ENCODE data around the gene EGR1.

The EGR1 gene

GRCh38 chr5:138465261-138466124 is at the start of gene EGR1:
EGR1 (plus strand) TSS chr5:138465479; CDS start chr5:138465762, 283 bp downstream.
- DNase-seq = peak; percentile 86 to 96

GRCh38 chr5:138418444-138418843 is 46.8 kb upstream of the EGR1 start:
- DNase-seq = no peak

GRCh38 chr5:138425079-138425478 is 40.2 kb upstream of the EGR1 start:
- DNase-seq = no peak

- DNase-seq = no peak
Observed at GRCh38 chr5:138435943-138436342, 29.3 kb upstream of the EGR1 start.

GRCh38 chr5:138438003-138438723 is 27.1 kb upstream of the EGR1 start:
- DNase-seq = no peak

GRCh38 chr5:138438724-138439476 is 26.4 kb upstream of the EGR1 start, which contains the start of gene REEP2:
REEP2 (plus strand) TSS chr5:138439057; CDS start chr5:138439209, 152 bp downstream.
- DNase-seq = peak; percentile 62 to 67

- no peak for DNase-seq
Observed at GRCh38 chr5:138439477-138440158, 25.7 kb upstream of the EGR1 start.

GRCh38 chr5:138440159-138441073 is 24.9 kb upstream of the EGR1 start:
- DNase-seq = no peak

GRCh38 chr5:138441221-138441620 is 24.1 kb upstream of the EGR1 start:
- DNase-seq = no peak

GRCh38 chr5:138444078-138444773 is 21.1 kb upstream of the EGR1 start:
- no peak for DNase-seq

- DNase-seq = no peak
Observed at GRCh38 chr5:138444774-138445546, 20.3 kb upstream of the EGR1 start.

- DNase-seq = no peak
Observed at GRCh38 chr5:138445547-138446271, 19.6 kb upstream of the EGR1 start.

- no peak for DNase-seq
Observed at GRCh38 chr5:138448070-138448469, 17.2 kb upstream of the EGR1 start.

- DNase-seq = no peak
Observed at GRCh38 chr5:138448481-138449398, 16.5 kb upstream of the EGR1 start.

- peak; percentile 63 to 81 for DNase-seq
Observed at GRCh38 chr5:138449501-138450239, 15.6 kb upstream of the EGR1 start.

- DNase-seq = no peak
Observed at GRCh38 chr5:138450971-138451370, 14.3 kb upstream of the EGR1 start.

- DNase-seq = no peak
Observed at GRCh38 chr5:138452720-138453119, 12.6 kb upstream of the EGR1 start.
